DND-41 (cell line): ENCODE results near the gene CST9L.

Source experiments
- ATAC-seq: fragments of 200-7000 bp; cut with Tn5 transposase; 3 replicates; pipeline ENCODE4 v1.9.1; 2021; ENCODE audit warnings: low read depth; ENCODE audit not compliant: insufficient read depth
- DNase-seq: peaks from one replicate; pipeline ENCODE4 v3.0.0-alpha.2; 2020
- H2AFZ ChIP-seq: 2 replicates; pipeline ENCODE4 v1.6.0; 2012; ENCODE audit warnings: low read depth, low read length
- H3K27ac ChIP-seq: 2 replicates; pipeline ENCODE4 v1.5.1; 2012; ENCODE audit warnings: low read length, inconsistent platforms
- H3K27me3 ChIP-seq: fragments of 200-600 bp; sonication (generic); 2 replicates; pipeline ENCODE4 v1.6.0; 2012; ENCODE audit warnings: low read length, mild to moderate bottlenecking, inconsistent platforms; ENCODE audit not compliant: insufficient read depth, poor library complexity
- H3K36me3 ChIP-seq: 2 replicates; pipeline ENCODE4 v1.5.1; 2012; ENCODE audit warnings: low read length, inconsistent platforms; ENCODE audit not compliant: insufficient read depth
- H3K4me1 ChIP-seq: 2 replicates; pipeline ENCODE4 v1.5.1; 2012; ENCODE audit warnings: mild to moderate bottlenecking, low read length; ENCODE audit not compliant: insufficient read depth
- H3K4me2 ChIP-seq: 2 replicates; pipeline ENCODE4 v1.6.0; 2012; ENCODE audit warnings: mild to moderate bottlenecking, moderate library complexity, low read length, inconsistent platforms; ENCODE audit not compliant: insufficient read depth
- H3K4me3 ChIP-seq, 2 experiments: fragments of 200-600 bp in 1 of 2; shearing (Covaris generic) in 1 of 2; 2 replicates each; pipeline ENCODE4 v1.5.1; 2012 to 2016; ENCODE audit warnings: inconsistent platforms in 2 of 2, low read length in 2 of 2, mild to moderate bottlenecking in 2 of 2, low read depth in 1 of 2, moderate library complexity in 1 of 2
- H3K79me2 ChIP-seq: 2 replicates; pipeline ENCODE4 v1.6.0; 2012; ENCODE audit warnings: low read length, inconsistent platforms; ENCODE audit not compliant: insufficient read depth
- H3K9ac ChIP-seq: 2 replicates; pipeline ENCODE4 v1.6.0; 2012; ENCODE audit warnings: low read depth, mild to moderate bottlenecking, inconsistent platforms, low read length, moderate library complexity
- H3K9me3 ChIP-seq: 2 replicates; pipeline ENCODE4 v1.5.1; 2012; ENCODE audit warnings: low read length, moderate library complexity, mild to moderate bottlenecking, inconsistent platforms; ENCODE audit not compliant: insufficient read depth, severe bottlenecking
- H4K20me1 ChIP-seq: 2 replicates; pipeline ENCODE4 v1.6.0; 2012; ENCODE audit warnings: low read length; ENCODE audit not compliant: insufficient read depth
- EZH2 ChIP-seq: IDR thresholded peaks from 3 replicates; pipeline ENCODE4 v1.6.1; 2012; ENCODE audit warnings: borderline replicate concordance, low read depth, mild to moderate bottlenecking, moderate library complexity, low read length, inconsistent platforms; ENCODE audit not compliant: severe bottlenecking
- TF ChIP-seq, protein P1 (sequence below): IDR thresholded peaks from 2 replicates; pipeline ENCODE4 v1.5.1; 2012; ENCODE audit warnings: borderline replicate concordance, low read length, moderate library complexity, mild to moderate bottlenecking; ENCODE audit not compliant: poor library complexity, severe bottlenecking; ENCODE audit errors: extremely low read depth

The CST9L gene

GRCh38 chr20:23586735-23587525 is 18.6 kb upstream of the CST9L start:
- no peaks in the 10 kb centered on the region; the same call in 1 of the 2 replicates for H4K20me1 ChIP-seq
- DNase-seq, result no peak
- H3K9me3 ChIP-seq, result no peaks in the 10 kb centered on the region
- H3K9ac ChIP-seq, result no peak overlapping the region
- no peak for TF ChIP-seq EZH2
- TF ChIP-seq, protein P1, sequence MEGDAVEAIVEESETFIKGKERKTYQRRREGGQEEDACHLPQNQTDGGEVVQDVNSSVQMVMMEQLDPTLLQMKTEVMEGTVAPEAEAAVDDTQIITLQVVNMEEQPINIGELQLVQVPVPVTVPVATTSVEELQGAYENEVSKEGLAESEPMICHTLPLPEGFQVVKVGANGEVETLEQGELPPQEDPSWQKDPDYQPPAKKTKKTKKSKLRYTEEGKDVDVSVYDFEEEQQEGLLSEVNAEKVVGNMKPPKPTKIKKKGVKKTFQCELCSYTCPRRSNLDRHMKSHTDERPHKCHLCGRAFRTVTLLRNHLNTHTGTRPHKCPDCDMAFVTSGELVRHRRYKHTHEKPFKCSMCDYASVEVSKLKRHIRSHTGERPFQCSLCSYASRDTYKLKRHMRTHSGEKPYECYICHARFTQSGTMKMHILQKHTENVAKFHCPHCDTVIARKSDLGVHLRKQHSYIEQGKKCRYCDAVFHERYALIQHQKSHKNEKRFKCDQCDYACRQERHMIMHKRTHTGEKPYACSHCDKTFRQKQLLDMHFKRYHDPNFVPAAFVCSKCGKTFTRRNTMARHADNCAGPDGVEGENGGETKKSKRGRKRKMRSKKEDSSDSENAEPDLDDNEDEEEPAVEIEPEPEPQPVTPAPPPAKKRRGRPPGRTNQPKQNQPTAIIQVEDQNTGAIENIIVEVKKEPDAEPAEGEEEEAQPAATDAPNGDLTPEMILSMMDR, result no peak
- ATAC-seq, result no peak
- no peaks in the 10 kb centered on the region for H3K36me3 ChIP-seq
- H3K4me2 ChIP-seq, result no peak overlapping the region
- no peaks in the 10 kb centered on the region for H3K4me1 ChIP-seq
- H3K4me3 ChIP-seq, result no peak overlapping the region
- no peaks in the 10 kb centered on the region for H3K79me2 ChIP-seq
- H2AFZ ChIP-seq, result no peak overlapping the region
- H3K27me3 ChIP-seq, result peaks cover 33% of the 10 kb centered on the region
- H3K27ac ChIP-seq, result no peak overlapping the region

DNA sequence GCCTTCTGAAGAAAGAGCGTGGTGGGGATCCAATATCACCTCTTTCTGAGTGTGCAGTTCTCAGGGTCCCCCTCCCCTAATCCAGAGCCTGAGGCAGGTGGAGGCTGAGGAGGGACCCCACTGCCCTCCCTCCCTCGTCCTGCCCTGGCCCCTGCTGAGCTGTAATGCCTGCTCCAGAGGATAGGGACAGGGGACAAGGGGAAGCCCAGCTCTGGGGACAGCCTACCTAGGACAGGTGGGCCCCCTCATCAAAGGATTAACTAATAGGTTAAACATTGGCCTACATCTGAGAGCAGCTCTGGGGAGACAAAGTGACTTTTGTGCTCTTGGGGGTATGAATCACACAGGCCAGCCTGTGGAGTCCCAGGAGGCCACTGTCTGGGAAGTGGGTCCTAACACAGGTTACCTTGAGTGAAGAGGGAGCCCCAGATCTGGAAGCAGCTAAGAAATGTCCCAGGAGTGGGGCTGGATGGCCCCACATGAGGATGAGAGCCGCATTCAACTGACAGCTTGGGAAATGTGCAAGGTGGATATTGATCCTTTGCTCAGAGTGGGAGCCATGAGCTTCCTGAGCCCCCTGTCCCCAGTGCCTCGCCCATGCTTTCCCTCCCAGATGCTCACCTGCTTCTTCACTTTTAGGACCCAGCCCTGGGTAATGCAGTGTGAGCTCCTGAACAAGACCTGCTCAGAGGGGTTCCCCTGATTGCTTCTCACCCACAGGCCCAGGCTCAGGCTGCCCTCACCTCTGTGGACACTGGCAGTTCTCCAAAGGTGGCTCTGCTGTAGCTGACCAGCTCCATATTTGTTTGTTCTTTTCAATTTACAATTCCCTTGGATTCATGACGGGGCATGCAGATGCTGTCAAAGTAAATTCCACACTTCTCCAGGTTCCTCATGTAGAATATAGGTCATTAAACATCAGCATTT is 17.8 kb upstream of the CST9L start:
- Histone ChIP-seq H3K9me3 (no peaks in the 10 kb centered on the region), H3K27ac (no peak overlapping the region)

DNA sequence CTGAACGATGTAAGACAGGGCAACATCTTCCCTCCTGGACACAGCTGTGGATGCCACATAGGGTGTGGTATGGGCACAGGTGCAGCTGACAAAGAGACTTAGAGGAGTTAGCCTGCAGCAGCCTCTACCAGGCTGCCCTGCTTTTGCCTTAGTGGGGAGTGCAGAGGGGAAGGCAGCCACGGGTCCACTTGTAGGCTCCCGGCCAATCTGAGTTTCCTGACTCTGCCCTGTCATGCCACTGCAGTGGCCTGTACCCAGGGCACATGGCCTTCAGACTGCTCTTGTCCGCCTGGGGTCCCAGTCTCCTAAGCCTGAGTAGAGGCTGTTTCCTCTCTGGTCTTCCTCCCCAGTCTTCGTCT is 17.1 kb upstream of the CST9L start:
- no peaks in the 10 kb centered on the region for H3K4me1 ChIP-seq
- no peak overlapping the region for H3K9ac ChIP-seq
- no peaks in the 10 kb centered on the region for H3K9me3 ChIP-seq
- H3K27me3 ChIP-seq, result peaks cover 33% of the 10 kb centered on the region
- ATAC-seq (no peak), DNase-seq (no peak)
- H3K36me3 ChIP-seq, result no peaks in the 10 kb centered on the region
- H3K4me2 ChIP-seq, result no peak overlapping the region
- no peaks in the 10 kb centered on the region for H3K79me2 ChIP-seq
- no peak overlapping the region for H3K4me3 ChIP-seq
- H2AFZ ChIP-seq, result no peak overlapping the region
- no peaks in the 10 kb centered on the region; the same call in 1 of the 2 replicates for H4K20me1 ChIP-seq
- no peak overlapping the region for H3K27ac ChIP-seq
- no peak for TF ChIP-seq EZH2
- TF ChIP-seq, protein P1, result no peak

More for the DNA sequence above, 17.8 kb upstream of the CST9L start:
- H3K4me3 ChIP-seq, result no peak overlapping the region
- no peaks in the 10 kb centered on the region for H3K4me1 ChIP-seq
- ATAC-seq (no peak), DNase-seq (no peak)
- TF ChIP-seq, protein P1, result no peak
- no peak for TF ChIP-seq EZH2
- no peak overlapping the region for H2AFZ ChIP-seq
- H3K36me3 ChIP-seq, result no peaks in the 10 kb centered on the region
- H3K79me2 ChIP-seq, result no peaks in the 10 kb centered on the region
- no peaks in the 10 kb centered on the region; the same call in 1 of the 2 replicates for H4K20me1 ChIP-seq
- H3K4me2 ChIP-seq, result no peak overlapping the region
- H3K27me3 ChIP-seq, result peaks cover 33% of the 10 kb centered on the region
- H3K9ac ChIP-seq, result no peak overlapping the region
